GM21526 (cell line): ENCODE results near the gene PARP16.
"Not testable (repeated sequence)": the region's sequence is repeated elsewhere in the genome, so short reads cannot be mapped to it uniquely, and the experiment has no call there.

ENCODE experiments used
- ATAC-seq: cut with Tn5 transposase; IDR thresholded peaks from one replicate; pipeline ENCODE4 v1.9.1; 2021; ENCODE audit warnings: moderate library complexity; ENCODE audit not compliant: unreplicated experiment, low FRiP score

The PARP16 gene

GRCh38 chr15:65246026-65246714, 40.5 kb downstream of the PARP16 start:
- no peak for ATAC-seq

- ATAC-seq = no peak
These were observed 41.4 kb downstream of the PARP16 start for GRCh38 chr15:65245096-65245856.

GRCh38 chr15:65244638-65245037, 42.0 kb downstream of the PARP16 start:
- no peak for ATAC-seq

GRCh38 chr15:65236443-65236842, 50.2 kb downstream of the PARP16 start:
- not testable (repeated sequence) for ATAC-seq

- no peak for ATAC-seq
These were observed 53.0 kb downstream of the PARP16 start for GRCh38 chr15:65233696-65234095.

GRCh38 chr15:65232520-65232919, 54.2 kb downstream of the PARP16 start:
- no peak for ATAC-seq

GRCh38 chr15:65231306-65231705, 55.4 kb downstream of the PARP16 start:
- no peak for ATAC-seq

GRCh38 chr15:65226901-65227300, 59.8 kb downstream of the PARP16 start:
- not testable (repeated sequence) for ATAC-seq

- no peak for ATAC-seq
These were observed 60.5 kb downstream of the PARP16 start for GRCh38 chr15:65226221-65226620.

- no peak for ATAC-seq
These were observed 62.7 kb downstream of the PARP16 start for GRCh38 chr15:65223996-65224395.

GRCh38 chr15:65222891-65223290, 63.8 kb downstream of the PARP16 start:
- no peak for ATAC-seq

- ATAC-seq = no peak
These were observed 65.0 kb downstream of the PARP16 start for GRCh38 chr15:65221697-65222096.

GRCh38 chr15:65219137-65219536, 67.5 kb downstream of the PARP16 start:
- ATAC-seq = no peak

GRCh38 chr15:65217526-65218482, 68.9 kb downstream of the PARP16 start:
- ATAC-seq = no peak

GRCh38 chr15:65215496-65215895, 71.2 kb downstream of the PARP16 start:
- ATAC-seq = no peak

- no peak for ATAC-seq
These were observed 72.7 kb downstream of the PARP16 start for GRCh38 chr15:65214010-65214409.

- no peak for ATAC-seq
These were observed 73.4 kb downstream of the PARP16 start for GRCh38 chr15:65213241-65213640.

GRCh38 chr15:65212097-65212496, 74.6 kb downstream of the PARP16 start:
- no peak for ATAC-seq

- no peak for ATAC-seq
These were observed 75.2 kb downstream of the PARP16 start for GRCh38 chr15:65211482-65211982.

GRCh38 chr15:65210770-65211481, 75.8 kb downstream of the PARP16 start, which contains the start of gene CILP:
Gene CILP, minus strand, starts transcription at chr15:65211473. Its CDS starts 1,718 bp downstream, at chr15:65209755.
- no peak for ATAC-seq
